GM18508 (cell line): ENCODE measurements around the gene ZNF414.
"Not testable (repeated sequence)": the region's sequence is repeated elsewhere in the genome, so short reads cannot be mapped to it uniquely, and the experiment has no call there.

Source experiments
- ATAC-seq: cut with Tn5 transposase; IDR thresholded peaks from one replicate; pipeline ENCODE4 v1.9.1; 2021; ENCODE audit warnings: moderate number of reproducible peaks; ENCODE audit not compliant: insufficient read depth, unreplicated experiment

Gene ZNF414

GRCh38 chr19:8518536-8518935 lies 4.6 kb upstream of the ZNF414 start:
- no peak for ATAC-seq

GRCh38 chr19:8517551-8518442 lies 3.8 kb upstream of the ZNF414 start:
- no peak for ATAC-seq

DNA sequence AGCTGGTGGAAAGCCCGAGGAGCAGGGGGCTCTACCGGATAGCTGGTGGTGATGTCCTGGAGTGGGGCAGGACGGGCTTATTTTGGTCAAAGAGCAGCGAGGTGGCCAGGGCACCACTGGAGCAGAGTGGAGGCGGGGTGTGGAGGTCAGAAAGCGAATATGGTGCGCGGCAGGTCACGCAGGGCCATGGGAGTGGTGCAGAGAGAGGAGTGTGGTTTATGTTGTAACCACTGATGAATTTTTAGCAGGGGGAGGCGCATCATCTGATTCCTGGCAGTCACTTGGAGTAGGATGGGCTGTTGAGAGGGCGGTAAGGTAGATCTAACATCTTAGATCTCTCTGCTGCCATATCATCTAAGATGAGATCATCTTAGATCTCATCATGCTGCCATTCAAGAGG lies 1.4 kb upstream of the ZNF414 start:
- no peak for ATAC-seq

GRCh38 chr19:8514505-8515009 lies 590 bp upstream of the ZNF414 start:
- ATAC-seq: not testable (repeated sequence)

DNA sequence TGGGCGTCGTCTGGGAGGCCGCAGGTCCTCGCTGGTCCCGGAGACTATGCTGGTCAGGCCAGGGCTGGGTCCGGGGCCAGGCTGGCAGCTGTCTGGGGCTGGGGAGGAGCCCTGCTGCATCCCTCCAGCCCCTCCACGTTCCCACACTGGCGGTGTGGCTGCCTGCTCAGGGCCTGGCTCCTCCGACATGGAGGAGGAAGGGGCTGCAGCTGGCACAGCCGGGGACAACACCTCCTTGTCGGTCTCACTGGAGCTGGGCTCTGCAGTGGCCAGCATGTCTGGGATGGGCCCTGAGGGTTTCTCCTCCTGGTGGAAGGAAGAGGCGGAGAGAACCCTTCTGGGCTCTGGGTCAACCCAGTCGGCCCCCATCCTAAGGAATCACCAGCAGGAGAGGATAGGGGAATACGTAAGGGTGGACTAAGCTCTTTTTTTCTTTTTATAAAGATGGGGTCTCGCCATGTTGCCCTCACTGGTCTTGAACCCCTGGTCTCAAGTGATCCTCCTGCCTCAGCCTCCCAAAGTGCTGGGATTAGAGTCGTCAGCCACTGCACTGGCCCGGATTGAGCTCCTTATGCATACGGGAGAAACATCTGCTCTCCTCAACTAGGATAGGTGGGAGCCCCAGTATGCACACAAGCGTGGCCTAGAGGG lies 806 bp downstream of the ZNF414 start:
- ATAC-seq: no peak

- ATAC-seq: no peak
Measured at GRCh38 chr19:8512115-8512967, 1.6 kb downstream of the ZNF414 start.

DNA sequence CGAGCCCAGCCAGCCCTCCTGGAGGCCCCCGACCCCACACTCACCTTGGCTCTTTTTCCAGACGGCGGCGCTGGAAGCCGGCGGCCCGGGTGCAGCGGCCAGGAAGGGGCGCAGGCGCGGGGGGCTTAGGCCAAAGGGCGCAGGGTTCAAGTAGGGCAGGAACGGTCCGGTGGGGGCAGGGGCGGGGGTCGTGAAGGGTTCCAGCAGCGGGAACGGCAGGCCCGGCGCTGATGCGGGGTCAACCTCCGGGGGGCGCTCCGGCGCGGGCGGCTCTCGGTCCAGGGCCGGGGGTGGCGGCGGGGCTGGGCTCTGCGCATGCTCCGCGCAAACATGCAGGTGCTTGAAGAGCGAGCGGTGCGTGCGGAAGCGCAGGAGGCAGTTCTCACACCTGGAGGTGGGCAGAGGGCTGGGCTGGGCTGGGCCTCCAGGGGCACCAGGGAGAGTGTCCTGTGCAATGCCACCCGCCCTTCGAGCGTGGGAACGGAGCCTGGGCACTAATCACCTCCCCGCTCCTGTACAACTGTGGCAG lies 2.3 kb downstream of the ZNF414 start:
- no peak for ATAC-seq

DNA sequence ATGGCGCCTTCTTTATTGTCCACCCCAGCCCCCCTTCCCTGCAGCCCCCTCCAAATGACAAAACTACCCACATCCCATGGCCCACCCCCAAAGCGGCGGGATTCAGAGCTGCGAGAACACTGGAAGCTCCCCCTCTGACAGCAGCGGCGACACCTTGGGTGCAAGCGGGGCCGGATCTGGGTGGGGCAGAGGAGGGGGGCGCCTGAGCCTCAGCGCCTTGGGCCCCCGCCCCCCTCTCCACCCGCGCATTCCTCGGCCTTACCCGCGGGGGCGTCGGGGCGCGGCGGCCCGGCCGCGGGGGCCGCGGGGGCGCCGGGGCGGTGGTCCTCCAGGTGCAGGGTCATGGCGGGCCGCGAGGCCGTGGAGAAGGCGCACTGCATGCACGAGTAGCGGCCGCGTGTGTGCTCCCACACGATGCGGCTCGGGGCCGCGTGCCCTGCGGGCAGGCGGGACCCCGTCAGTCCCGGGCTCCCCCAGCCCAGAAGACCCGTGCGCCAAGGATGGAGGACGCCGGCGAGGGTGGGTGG lies 3.3 kb downstream of the ZNF414 start:
- ATAC-seq: no peak

- no peak for ATAC-seq
Measured at GRCh38 chr19:8506402-8506957, 7.5 kb downstream of the ZNF414 start.

DNA sequence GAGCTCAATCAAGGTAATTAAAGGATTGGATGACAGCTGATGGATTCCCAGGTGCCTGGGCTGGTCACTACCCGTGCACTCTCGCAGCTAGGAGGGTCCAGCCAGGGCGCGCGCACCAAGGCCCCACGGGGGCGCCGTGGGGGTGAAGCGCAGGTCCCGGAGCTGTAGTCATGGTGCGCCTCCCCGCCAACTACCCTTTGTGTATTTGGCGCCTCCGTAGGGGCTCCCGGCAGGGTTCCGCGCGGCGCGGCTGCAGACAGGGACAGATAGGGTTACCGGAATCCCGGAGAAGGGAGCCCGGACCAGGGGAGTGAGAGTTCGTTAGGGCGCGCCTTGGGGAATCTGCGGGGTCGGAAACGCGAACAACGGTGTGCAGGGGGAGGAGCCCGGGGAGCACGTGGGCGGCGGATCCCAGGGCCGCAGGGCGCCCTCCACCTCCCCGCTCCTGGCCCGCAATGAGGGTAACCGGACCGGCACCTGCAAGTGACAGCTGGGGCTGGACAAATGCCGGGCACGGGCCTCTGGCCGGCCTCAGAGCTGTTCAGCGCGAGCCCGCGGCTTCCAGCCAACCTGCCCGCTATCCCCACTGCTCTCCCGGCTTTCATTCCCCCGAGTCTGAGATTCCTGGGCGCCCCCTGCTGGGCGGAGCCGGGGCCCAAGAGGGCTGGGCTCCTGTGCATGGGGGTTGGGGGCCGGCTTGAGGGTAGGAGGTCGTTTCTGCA lies 8.1 kb downstream of the ZNF414 start:
- ATAC-seq: no peak

- no peak for ATAC-seq
Measured at GRCh38 chr19:8504919-8505318, 9.0 kb downstream of the ZNF414 start.

DNA sequence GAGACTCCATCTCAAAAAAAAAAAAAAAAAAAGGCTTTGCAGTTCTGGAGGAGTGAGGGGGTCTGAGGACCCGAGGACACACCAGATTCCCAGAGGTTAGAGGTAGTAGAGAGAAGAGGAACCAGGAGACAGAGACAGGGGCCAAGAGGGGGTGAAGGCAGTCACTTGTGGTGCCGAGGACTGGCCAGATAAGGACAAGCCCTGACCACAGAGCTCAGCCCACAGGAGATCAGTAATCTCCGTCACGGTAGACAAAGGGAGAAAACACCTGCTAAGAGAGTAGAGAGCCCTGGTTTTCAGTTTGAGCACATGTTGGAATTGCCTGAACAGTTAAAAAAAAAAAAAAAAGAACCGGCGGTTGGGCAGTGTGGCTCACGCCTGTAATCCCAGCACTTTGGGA lies 9.8 kb downstream of the ZNF414 start:
- no peak for ATAC-seq

GRCh38 chr19:8503510-8503909 lies 10.5 kb downstream of the ZNF414 start:
- ATAC-seq: no peak

DNA sequence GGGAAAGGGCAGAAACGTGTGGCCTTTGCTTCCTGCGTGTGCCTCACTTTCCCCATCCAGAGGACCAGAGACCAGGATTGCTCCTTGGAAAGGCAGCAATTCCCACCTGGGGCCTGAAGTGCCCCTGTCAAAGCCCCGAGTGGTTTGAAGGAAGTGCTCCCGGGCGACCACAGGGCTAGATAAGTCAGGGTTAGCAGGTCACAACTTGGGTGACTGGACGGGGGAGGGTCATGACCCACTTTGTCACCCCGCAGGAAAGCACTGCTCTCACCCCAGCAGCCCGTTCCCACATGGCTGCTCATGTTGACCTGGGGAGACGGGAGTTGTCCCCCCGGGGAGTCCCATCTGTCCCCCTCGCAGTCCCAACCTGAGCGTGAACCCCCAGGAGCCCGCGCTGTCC lies 12.0 kb downstream of the ZNF414 start:
- ATAC-seq: no peak

DNA sequence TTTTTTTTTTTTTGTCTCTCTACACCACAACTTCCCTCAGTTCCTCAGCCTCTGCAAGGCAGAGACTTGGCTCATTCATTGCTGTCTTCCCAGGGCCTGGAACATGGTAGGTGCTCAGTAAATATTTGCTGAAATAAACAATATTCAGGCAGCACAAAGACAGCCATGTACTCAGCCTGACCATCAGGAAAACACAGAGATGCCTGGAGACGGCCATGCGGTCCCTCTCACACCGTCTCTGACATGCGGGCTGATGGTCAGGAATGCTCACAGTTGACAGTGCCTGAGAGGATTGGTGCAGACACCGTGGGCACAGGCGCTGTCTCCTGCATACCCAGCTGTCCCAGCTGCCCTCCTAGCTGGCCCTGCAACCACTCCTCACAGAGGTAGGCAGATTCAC lies 12.5 kb downstream of the ZNF414 start:
- no peak for ATAC-seq

- no peak for ATAC-seq
Measured at GRCh38 chr19:8500158-8500557, 13.8 kb downstream of the ZNF414 start.

DNA sequence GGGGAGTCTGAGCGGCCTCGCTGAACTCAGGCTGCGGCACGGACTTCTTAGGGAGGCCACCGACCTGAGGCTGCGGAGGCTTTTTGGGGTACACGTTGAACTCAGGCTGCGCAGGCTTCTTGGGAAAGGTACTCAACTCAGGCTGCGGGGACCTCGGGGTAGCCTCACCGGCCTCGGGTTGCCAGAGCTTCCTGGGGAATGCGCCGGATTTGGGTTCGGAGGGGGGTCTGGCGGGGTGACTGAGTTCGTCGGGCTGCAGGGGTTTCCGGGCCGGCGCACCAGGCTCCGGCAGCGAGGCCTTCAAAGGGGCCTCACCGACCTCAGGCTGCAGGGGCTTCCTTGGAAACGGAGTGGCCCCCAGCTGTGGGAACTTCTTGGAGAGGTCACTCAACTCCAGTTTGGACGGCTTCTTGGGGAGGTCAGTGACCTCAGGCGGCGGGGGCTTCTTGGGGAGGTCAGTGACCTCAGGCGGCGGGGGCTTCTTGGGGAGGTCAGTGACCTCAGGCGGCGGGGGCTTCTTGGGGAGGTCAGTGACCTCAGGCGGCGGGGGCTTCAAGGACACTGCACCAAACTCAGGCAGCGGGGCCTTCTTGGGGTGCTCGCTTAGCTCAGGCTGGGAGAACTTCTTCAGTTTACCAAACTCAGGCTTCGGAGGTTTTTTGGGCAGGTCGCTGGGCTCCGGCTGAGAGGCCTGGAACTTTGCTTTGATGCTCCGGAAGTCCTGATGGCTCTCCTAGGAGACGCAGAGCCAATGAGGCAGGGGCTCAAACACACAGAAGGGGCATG lies 14.7 kb downstream of the ZNF414 start:
- no peak for ATAC-seq

DNA sequence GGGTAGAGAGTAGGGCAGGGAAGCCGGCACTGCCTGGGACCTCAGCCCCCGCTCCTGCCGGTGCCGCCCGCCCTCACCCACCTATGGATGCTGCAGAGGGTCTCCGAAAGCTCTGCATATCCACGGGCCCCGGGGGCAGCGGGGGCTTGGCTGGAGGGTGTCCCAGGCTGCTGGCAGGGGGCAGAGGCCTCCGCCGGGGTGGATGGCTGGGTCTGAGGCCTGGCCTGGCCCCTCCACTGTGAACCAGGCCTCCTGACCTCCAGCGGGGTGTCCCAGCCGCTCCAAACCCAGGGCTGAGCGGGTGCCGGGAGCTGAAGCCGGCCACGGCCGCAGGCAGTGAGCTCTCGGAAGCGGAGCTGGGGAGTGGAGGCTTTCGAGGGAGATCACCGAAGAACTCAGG lies 15.7 kb downstream of the ZNF414 start:
- no peak for ATAC-seq

DNA sequence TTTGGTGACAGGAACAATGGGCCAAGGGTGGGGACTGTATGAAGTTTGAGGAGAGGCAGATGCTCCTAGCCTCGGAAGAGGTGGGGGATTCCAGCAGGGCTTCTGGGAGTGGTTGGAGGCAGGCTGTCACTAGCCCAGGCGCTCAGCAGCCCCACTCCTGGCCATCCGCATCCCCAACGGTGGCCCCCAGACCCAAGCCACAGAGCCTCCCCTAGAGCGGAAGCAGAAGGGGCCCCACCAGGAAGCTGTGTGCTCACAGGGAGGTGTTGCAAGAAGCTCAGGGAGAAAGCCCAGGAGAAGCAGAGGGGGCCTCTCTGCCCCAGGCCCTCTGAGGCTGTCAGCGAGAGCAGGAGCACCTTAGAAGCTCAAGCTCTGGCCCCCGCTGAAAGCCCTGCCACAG lies 19.8 kb downstream of the ZNF414 start:
- no peak for ATAC-seq
